Panc1 (cell line): Measurements from ENCODE around the gene UCP2. TPM values are rescaled to one million over a fixed set of nuclear protein-coding genes. Genes with fewer than 3 reads are reported as not detected.

Experiments used
- ATAC-seq: fragments of 200-7000 bp; cut with Tn5 transposase; 2 replicates; pipeline ENCODE4 v1.9.1; 2020; ENCODE audit warnings: mild to moderate bottlenecking, moderate library complexity
- BruUV-seq: library from RNA; stranded (reverse); fragments of 400-500 nt; replicated peaks from 2 replicates; lab custom pipeline; 2021; lab: Mats Ljungman, UMichigan
- CTCF ChIA-PET: fragments of 300-600 bp; sonication (Branson Sonifier 250); formaldehyde crosslinking; loops from one replicate; lab custom pipeline; 2022; ENCODE audit warnings: antibody characterized with exemption; lab: Charles Lee
- POLR2A ChIA-PET: fragments of 300-600 bp; sonication (Branson Sonifier 250); formaldehyde crosslinking; loops from one replicate; lab custom pipeline; 2022; ENCODE audit warnings: antibody characterized with exemption; lab: Charles Lee
- DNase-seq: peaks from one replicate; pipeline ENCODE4 v3.0.0-alpha.2; 2010; ENCODE audit warnings: low read depth, low spot score
- H3K27ac ChIP-seq: 2 replicates; pipeline ENCODE4 v1.5.1; 2011; ENCODE audit warnings: mild to moderate bottlenecking, low read length, inconsistent platforms
- H3K27me3 ChIP-seq: fragments of 200-500 bp; sonication (Bioruptor generic); 2 replicates; pipeline ENCODE4 v1.6.0; 2014; ENCODE audit warnings: low read length, inconsistent platforms; ENCODE audit not compliant: control insufficient read depth, insufficient read depth
- H3K36me3 ChIP-seq: fragments of 200-500 bp; sonication (Bioruptor generic); 2 replicates; pipeline ENCODE4 v1.5.1; 2014; ENCODE audit warnings: inconsistent platforms, mild to moderate bottlenecking, low read length, moderate library complexity; ENCODE audit not compliant: control insufficient read depth, insufficient read depth
- H3K4me1 ChIP-seq: 2 replicates; pipeline ENCODE4 v1.5.1; 2011; ENCODE audit warnings: inconsistent platforms, mild to moderate bottlenecking, low read length, moderate library complexity; ENCODE audit not compliant: control insufficient read depth, insufficient read depth
- H3K4me3 ChIP-seq, 2 experiments: 2 replicates each; pipeline ENCODE4 v1.5.1; 2011 to 2012; ENCODE audit warnings: low read depth in 2 of 2, low read length in 2 of 2, mild to moderate bottlenecking in 2 of 2, inconsistent platforms in 1 of 2, moderate library complexity in 1 of 2
- H3K9me3 ChIP-seq: fragments of 200-500 bp; sonication (Bioruptor generic); 2 replicates; pipeline ENCODE4 v1.5.1; 2014; ENCODE audit warnings: low read depth, mild to moderate bottlenecking, inconsistent platforms, low read length, moderate library complexity; ENCODE audit not compliant: control insufficient read depth, insufficient read depth
- POLR2AphosphoS5 ChIP-seq: IDR thresholded peaks from 2 replicates; pipeline ENCODE4 v1.6.1; 2012; ENCODE audit warnings: mild to moderate bottlenecking, low read depth, low read length, moderate library complexity
- SIN3A ChIP-seq: IDR thresholded peaks from 2 replicates; pipeline ENCODE4 v1.6.1; 2012; ENCODE audit warnings: low read depth, mild to moderate bottlenecking, low read length, moderate library complexity, borderline replicate concordance; ENCODE audit not compliant: insufficient read depth
- TCF7L2 ChIP-seq: IDR thresholded peaks from 2 replicates; pipeline ENCODE4 v1.6.1; 2011; ENCODE audit warnings: mild to moderate bottlenecking, low read depth, low read length, inconsistent platforms
- in situ Hi-C: cut with HindIII; loops from 2 replicates; pipeline ENCODE4 v1.10.0; 2016; ENCODE audit warnings: low sequenced_read_pairs, low pct_unique_long_range_greater_than_20kb
- intact Hi-C: fragments of 100-400 bp; cut with micrococcal nuclease; formaldehyde crosslinking; loops from one replicate; pipeline ENCODE4 v1.10.0; 2022; ENCODE audit not compliant: unreplicated experiment
- total RNA-seq: library from RNA; stranded (reverse); gene quantifications from one replicate; pipeline ENCODE4 v1.2.1, GENCODE V29; 2021; ENCODE audit not compliant: unreplicated experiment
- TF ChIP-seq, protein P1 (sequence below), 2 experiments: IDR thresholded peaks; 2 replicates each; pipeline ENCODE4 v1.6.1; 2011 to 2012; ENCODE audit warnings: low read depth in 2 of 2, control low read depth in 1 of 2, low read length in 1 of 2, mild to moderate bottlenecking in 1 of 2, moderate library complexity in 1 of 2; ENCODE audit not compliant: insufficient read depth in 1 of 2
- TF ChIP-seq, protein P2 (sequence below): fragments of 450-650 bp; IDR thresholded peaks from 2 replicates; pipeline ENCODE4 v1.5.1; 2017; ENCODE audit warnings: mild to moderate bottlenecking

Gene UCP2
- total RNA-seq, 1 experiment from 2014 or later, result 68.8 TPM

DNA sequence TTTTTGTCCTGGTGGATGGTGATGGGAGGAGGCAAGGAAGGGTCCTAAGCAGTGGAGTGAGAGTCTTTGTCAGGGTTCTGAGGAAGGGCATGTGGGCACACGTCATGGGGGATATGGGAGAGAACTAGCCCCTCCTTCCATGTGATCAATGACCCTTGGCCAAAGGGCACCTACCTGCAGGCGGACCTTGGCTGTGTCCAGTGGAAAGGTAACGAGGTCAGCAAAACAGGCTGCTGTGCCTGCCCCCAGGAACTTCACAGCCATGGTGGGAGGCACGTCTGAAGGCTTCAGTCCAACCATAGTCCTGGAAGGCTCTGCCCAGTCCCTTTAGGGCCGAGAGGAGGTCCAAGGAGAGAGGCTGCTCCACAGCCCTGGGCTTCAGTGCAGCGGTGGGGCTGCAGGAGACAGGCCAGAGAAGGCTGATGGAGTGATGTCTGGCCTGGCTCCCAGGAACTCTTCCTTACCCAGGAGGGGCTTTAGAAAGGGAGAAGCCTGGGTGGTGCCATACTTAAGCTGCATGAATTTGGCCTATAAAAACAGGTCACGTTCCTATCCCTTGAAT is 24.2 kb upstream of the UCP2 start:
- no peak for TF ChIP-seq POLR2AphosphoS5
- BruUV-seq, result no TSS peak

DNA sequence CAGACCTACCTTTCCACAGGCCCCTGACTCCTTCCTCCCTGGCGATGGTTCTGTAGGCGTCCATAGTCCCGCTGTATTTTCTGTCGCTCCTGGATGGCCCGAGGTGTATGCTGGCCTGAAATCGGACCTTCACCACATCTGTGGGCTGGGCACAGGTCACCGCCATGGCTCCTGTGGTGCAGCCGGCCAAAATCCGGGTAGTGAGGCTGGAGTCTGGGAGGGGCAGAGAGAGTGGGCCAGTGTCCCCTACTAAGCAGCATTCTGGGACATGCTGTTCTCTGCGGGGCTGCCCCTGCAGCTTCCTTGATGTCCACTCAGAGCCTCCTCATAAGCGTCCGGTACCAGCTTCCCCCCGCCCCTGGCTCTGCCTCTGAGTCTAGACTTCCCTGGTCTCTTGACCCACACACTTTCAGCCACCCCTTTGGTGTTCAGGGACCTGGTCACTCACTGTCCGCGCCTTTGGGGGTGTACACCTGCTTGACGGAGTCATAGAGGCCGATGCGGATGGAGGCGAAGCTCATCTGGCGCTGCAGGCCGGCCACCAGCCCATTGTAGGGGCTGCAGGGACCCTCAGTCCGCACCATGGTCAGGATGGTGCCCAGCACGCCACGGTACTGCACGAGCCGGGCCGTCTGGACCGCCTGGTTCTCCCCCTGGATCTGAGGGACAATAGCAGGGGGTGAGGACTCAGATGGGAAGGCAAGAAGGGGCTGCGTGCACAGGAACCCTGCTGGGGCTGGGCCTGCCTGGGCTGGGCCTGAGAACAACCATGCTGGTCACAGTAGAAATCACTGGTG is 23.3 kb upstream of the UCP2 start:
- POLR2A ChIA-PET, result no interaction called here
- Histone ChIP-seq H3K27ac (no peak overlapping the region), H3K27me3 (no peaks in the 10 kb centered on the region), H3K4me1 (no peaks in the 10 kb centered on the region), H3K9me3 (no peaks in the 10 kb centered on the region), H3K4me3 (no peak overlapping the region), H3K36me3 (no peaks in the 10 kb centered on the region)
- TF ChIP-seq, protein P1, sequence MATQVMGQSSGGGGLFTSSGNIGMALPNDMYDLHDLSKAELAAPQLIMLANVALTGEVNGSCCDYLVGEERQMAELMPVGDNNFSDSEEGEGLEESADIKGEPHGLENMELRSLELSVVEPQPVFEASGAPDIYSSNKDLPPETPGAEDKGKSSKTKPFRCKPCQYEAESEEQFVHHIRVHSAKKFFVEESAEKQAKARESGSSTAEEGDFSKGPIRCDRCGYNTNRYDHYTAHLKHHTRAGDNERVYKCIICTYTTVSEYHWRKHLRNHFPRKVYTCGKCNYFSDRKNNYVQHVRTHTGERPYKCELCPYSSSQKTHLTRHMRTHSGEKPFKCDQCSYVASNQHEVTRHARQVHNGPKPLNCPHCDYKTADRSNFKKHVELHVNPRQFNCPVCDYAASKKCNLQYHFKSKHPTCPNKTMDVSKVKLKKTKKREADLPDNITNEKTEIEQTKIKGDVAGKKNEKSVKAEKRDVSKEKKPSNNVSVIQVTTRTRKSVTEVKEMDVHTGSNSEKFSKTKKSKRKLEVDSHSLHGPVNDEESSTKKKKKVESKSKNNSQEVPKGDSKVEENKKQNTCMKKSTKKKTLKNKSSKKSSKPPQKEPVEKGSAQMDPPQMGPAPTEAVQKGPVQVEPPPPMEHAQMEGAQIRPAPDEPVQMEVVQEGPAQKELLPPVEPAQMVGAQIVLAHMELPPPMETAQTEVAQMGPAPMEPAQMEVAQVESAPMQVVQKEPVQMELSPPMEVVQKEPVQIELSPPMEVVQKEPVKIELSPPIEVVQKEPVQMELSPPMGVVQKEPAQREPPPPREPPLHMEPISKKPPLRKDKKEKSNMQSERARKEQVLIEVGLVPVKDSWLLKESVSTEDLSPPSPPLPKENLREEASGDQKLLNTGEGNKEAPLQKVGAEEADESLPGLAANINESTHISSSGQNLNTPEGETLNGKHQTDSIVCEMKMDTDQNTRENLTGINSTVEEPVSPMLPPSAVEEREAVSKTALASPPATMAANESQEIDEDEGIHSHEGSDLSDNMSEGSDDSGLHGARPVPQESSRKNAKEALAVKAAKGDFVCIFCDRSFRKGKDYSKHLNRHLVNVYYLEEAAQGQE (IDR thresholded peaks at IDR 0.05; ENCODE audit: insufficient read depth in 1 of 2, low read depth in 2 of 2, low read length in 1 of 2), result no peak
- no peak for TF ChIP-seq SIN3A
- no peak for TF ChIP-seq TCF7L2
- TF ChIP-seq, protein P2, sequence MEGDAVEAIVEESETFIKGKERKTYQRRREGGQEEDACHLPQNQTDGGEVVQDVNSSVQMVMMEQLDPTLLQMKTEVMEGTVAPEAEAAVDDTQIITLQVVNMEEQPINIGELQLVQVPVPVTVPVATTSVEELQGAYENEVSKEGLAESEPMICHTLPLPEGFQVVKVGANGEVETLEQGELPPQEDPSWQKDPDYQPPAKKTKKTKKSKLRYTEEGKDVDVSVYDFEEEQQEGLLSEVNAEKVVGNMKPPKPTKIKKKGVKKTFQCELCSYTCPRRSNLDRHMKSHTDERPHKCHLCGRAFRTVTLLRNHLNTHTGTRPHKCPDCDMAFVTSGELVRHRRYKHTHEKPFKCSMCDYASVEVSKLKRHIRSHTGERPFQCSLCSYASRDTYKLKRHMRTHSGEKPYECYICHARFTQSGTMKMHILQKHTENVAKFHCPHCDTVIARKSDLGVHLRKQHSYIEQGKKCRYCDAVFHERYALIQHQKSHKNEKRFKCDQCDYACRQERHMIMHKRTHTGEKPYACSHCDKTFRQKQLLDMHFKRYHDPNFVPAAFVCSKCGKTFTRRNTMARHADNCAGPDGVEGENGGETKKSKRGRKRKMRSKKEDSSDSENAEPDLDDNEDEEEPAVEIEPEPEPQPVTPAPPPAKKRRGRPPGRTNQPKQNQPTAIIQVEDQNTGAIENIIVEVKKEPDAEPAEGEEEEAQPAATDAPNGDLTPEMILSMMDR, result no peak
- TF ChIP-seq POLR2AphosphoS5, result no peak
- ATAC-seq, result no peak
- DNase-seq, result no peak
- in situ Hi-C loops, result no loop called here
- intact Hi-C loops, result no loop called here
- CTCF ChIA-PET, result no interaction called here
- BruUV-seq, result no TSS peak

More for the DNA sequence above, 24.2 kb upstream of the UCP2 start:
- POLR2A ChIA-PET, result no interaction called here
- CTCF ChIA-PET, result no interaction called here
- H3K4me3 ChIP-seq, result no peak overlapping the region
- H3K36me3 ChIP-seq, result no peaks in the 10 kb centered on the region
- H3K27ac ChIP-seq, result no peak overlapping the region
- H3K4me1 ChIP-seq, result no peaks in the 10 kb centered on the region
- in situ Hi-C loops, result no loop called here
- no peak for ATAC-seq
- DNase-seq, result no peak
- intact Hi-C loops, result no loop called here
- H3K27me3 ChIP-seq, result no peaks in the 10 kb centered on the region
- no peaks in the 10 kb centered on the region for H3K9me3 ChIP-seq
